Panc1 (cell line): ENCODE measurements around the gene HYAL2. TPM values are rescaled to one million over a fixed set of nuclear protein-coding genes. Genes with fewer than 3 reads are reported as not detected.

Source experiments
- ATAC-seq: fragments of 200-7000 bp; cut with Tn5 transposase; 2 replicates; pipeline ENCODE4 v1.9.1; 2020; ENCODE audit warnings: mild to moderate bottlenecking, moderate library complexity
- BruUV-seq: library from RNA; stranded (reverse); fragments of 400-500 nt; replicated peaks from 2 replicates; lab custom pipeline; 2021; lab: Mats Ljungman, UMichigan
- CTCF ChIA-PET: fragments of 300-600 bp; sonication (Branson Sonifier 250); formaldehyde crosslinking; loops from one replicate; lab custom pipeline; 2022; ENCODE audit warnings: antibody characterized with exemption; lab: Charles Lee
- POLR2A ChIA-PET: fragments of 300-600 bp; sonication (Branson Sonifier 250); formaldehyde crosslinking; loops from one replicate; lab custom pipeline; 2022; ENCODE audit warnings: antibody characterized with exemption; lab: Charles Lee
- DNase-seq: peaks from one replicate; pipeline ENCODE4 v3.0.0-alpha.2; 2010; ENCODE audit warnings: low read depth, low spot score
- H3K27ac ChIP-seq: 2 replicates; pipeline ENCODE4 v1.5.1; 2011; ENCODE audit warnings: mild to moderate bottlenecking, low read length, inconsistent platforms
- H3K27me3 ChIP-seq: fragments of 200-500 bp; sonication (Bioruptor generic); 2 replicates; pipeline ENCODE4 v1.6.0; 2014; ENCODE audit warnings: low read length, inconsistent platforms; ENCODE audit not compliant: control insufficient read depth, insufficient read depth
- H3K36me3 ChIP-seq: fragments of 200-500 bp; sonication (Bioruptor generic); 2 replicates; pipeline ENCODE4 v1.5.1; 2014; ENCODE audit warnings: inconsistent platforms, mild to moderate bottlenecking, low read length, moderate library complexity; ENCODE audit not compliant: control insufficient read depth, insufficient read depth
- H3K4me1 ChIP-seq: 2 replicates; pipeline ENCODE4 v1.5.1; 2011; ENCODE audit warnings: inconsistent platforms, mild to moderate bottlenecking, low read length, moderate library complexity; ENCODE audit not compliant: control insufficient read depth, insufficient read depth
- H3K4me3 ChIP-seq, 2 experiments: 2 replicates each; pipeline ENCODE4 v1.5.1; 2011 to 2012; ENCODE audit warnings: low read depth in 2 of 2, low read length in 2 of 2, mild to moderate bottlenecking in 2 of 2, inconsistent platforms in 1 of 2, moderate library complexity in 1 of 2
- H3K9me3 ChIP-seq: fragments of 200-500 bp; sonication (Bioruptor generic); 2 replicates; pipeline ENCODE4 v1.5.1; 2014; ENCODE audit warnings: low read depth, mild to moderate bottlenecking, inconsistent platforms, low read length, moderate library complexity; ENCODE audit not compliant: control insufficient read depth, insufficient read depth
- POLR2AphosphoS5 ChIP-seq: IDR thresholded peaks from 2 replicates; pipeline ENCODE4 v1.6.1; 2012; ENCODE audit warnings: mild to moderate bottlenecking, low read depth, low read length, moderate library complexity
- REST ChIP-seq, 2 experiments: IDR thresholded peaks; 2 replicates each; pipeline ENCODE4 v1.6.1; 2011 to 2012; ENCODE audit warnings: low read depth in 2 of 2, control low read depth in 1 of 2, low read length in 1 of 2, mild to moderate bottlenecking in 1 of 2, moderate library complexity in 1 of 2; ENCODE audit not compliant: insufficient read depth in 1 of 2
- SIN3A ChIP-seq: IDR thresholded peaks from 2 replicates; pipeline ENCODE4 v1.6.1; 2012; ENCODE audit warnings: low read depth, mild to moderate bottlenecking, low read length, moderate library complexity, borderline replicate concordance; ENCODE audit not compliant: insufficient read depth
- TCF7L2 ChIP-seq: IDR thresholded peaks from 2 replicates; pipeline ENCODE4 v1.6.1; 2011; ENCODE audit warnings: mild to moderate bottlenecking, low read depth, low read length, inconsistent platforms
- in situ Hi-C: cut with HindIII; loops from 2 replicates; pipeline ENCODE4 v1.10.0; 2016; ENCODE audit warnings: low sequenced_read_pairs, low pct_unique_long_range_greater_than_20kb
- intact Hi-C: fragments of 100-400 bp; cut with micrococcal nuclease; formaldehyde crosslinking; loops from one replicate; pipeline ENCODE4 v1.10.0; 2022; ENCODE audit not compliant: unreplicated experiment
- total RNA-seq: library from RNA; stranded (reverse); gene quantifications from one replicate; pipeline ENCODE4 v1.2.1, GENCODE V29; 2021; ENCODE audit not compliant: unreplicated experiment
- TF ChIP-seq, protein P1 (sequence below): fragments of 450-650 bp; IDR thresholded peaks from 2 replicates; pipeline ENCODE4 v1.5.1; 2017; ENCODE audit warnings: mild to moderate bottlenecking

HYAL2 gene
- total RNA-seq, 1 experiment from 2014 or later, result 41.5 TPM

DNA sequence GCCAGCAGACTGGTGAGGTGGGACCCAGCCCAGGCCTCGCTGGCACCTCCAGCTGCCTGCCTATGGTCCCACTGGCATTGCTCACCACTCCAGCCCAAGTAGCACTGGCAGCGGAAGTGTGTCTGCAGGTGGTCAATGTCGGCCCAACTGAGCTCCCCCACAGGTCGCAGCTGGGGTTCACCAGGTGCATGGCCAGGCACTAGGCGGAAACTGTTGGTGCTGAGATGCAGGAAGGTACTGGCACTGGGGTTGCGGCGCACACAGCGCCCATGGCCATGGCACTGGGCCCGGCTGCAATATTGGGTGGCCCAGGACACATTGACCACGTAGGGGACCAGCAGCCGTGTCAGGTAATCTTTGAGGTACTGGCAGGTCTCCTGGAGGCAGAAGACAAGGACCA lies 4.4 kb downstream of the HYAL2 start:
- ChIA-PET CTCF (no interaction called here), POLR2A (no interaction called here)
- no peak overlapping the region for H3K27ac ChIP-seq
- TF ChIP-seq SIN3A (no peak), REST (IDR thresholded peaks at IDR 0.05; ENCODE audit: insufficient read depth in 1 of 2, low read depth in 2 of 2, low read length in 1 of 2) (no peak), POLR2AphosphoS5 (no peak), TCF7L2 (no peak)
- TF ChIP-seq, protein P1, sequence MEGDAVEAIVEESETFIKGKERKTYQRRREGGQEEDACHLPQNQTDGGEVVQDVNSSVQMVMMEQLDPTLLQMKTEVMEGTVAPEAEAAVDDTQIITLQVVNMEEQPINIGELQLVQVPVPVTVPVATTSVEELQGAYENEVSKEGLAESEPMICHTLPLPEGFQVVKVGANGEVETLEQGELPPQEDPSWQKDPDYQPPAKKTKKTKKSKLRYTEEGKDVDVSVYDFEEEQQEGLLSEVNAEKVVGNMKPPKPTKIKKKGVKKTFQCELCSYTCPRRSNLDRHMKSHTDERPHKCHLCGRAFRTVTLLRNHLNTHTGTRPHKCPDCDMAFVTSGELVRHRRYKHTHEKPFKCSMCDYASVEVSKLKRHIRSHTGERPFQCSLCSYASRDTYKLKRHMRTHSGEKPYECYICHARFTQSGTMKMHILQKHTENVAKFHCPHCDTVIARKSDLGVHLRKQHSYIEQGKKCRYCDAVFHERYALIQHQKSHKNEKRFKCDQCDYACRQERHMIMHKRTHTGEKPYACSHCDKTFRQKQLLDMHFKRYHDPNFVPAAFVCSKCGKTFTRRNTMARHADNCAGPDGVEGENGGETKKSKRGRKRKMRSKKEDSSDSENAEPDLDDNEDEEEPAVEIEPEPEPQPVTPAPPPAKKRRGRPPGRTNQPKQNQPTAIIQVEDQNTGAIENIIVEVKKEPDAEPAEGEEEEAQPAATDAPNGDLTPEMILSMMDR, result no peak
- H3K4me1 ChIP-seq, result peaks cover 18% of the 10 kb centered on the region
- no TSS peak for BruUV-seq
- H3K36me3 ChIP-seq, result no peaks in the 10 kb centered on the region; the same call in 1 of the 2 replicates
- in situ Hi-C loops, result no loop called here
- intact Hi-C loops, result no loop called here
- no peak for DNase-seq
- no peak for ATAC-seq
- no peaks in the 10 kb centered on the region for H3K27me3 ChIP-seq
- H3K9me3 ChIP-seq, result no peaks in the 10 kb centered on the region
- no peak overlapping the region for H3K4me3 ChIP-seq

DNA sequence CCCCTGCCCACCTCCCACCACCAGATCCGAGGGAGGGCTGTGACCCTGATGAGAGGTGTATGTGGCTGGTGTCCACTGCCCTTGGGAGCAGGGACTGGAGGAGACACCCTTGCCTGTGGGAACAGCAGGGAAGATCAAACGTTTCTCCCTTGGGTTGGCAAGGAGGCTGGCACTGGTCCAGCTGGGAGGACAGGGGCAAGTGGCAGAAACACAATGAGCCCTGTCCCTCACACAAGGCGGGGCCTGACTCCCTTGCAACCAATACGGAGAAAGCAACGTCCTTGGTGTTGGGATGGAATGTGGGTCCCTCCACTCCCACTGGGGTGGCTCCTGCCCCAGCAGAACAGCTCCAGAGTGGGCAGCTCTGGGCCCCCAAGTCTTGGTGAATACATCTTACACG lies 5.2 kb downstream of the HYAL2 start:
- peaks cover 9% of the 10 kb centered on the region for H3K4me1 ChIP-seq

More for the DNA sequence above, 5.2 kb downstream of the HYAL2 start:
- POLR2A ChIA-PET, result no interaction called here
- H3K27me3 ChIP-seq, result no peaks in the 10 kb centered on the region
- in situ Hi-C loops (no loop called here), intact Hi-C loops (no loop called here)
- TF ChIP-seq REST (IDR thresholded peaks at IDR 0.05; ENCODE audit: insufficient read depth in 1 of 2, low read depth in 2 of 2, low read length in 1 of 2), result no peak
- TF ChIP-seq POLR2AphosphoS5, result no peak
- no peak for TF ChIP-seq SIN3A
- TF ChIP-seq, protein P1, result no peak
- no peak for TF ChIP-seq TCF7L2
- no peaks in the 10 kb centered on the region for H3K9me3 ChIP-seq
- no peaks in the 10 kb centered on the region; the same call in 1 of the 2 replicates for H3K36me3 ChIP-seq
- no TSS peak for BruUV-seq
- no peak overlapping the region for H3K4me3 ChIP-seq
- no peak for ATAC-seq
- CTCF ChIA-PET, result no interaction called here
- DNase-seq, result no peak
- no peak overlapping the region for H3K27ac ChIP-seq
